Fibroblast of skin of left biceps (primary cell): ENCODE results near the gene IL5RA.

ENCODE experiments used
- DNase-seq, 2 experiments: peaks; one replicate each; pipeline ENCODE4 v3.0.0-alpha.2; 2013; ENCODE audit warnings: low read depth in 2 of 2

Gene IL5RA

GRCh38 chr3:3065876-3066275 is 44.3 kb downstream of the IL5RA start:
- DNase-seq, result peak; percentile 18 to 26

DNA sequence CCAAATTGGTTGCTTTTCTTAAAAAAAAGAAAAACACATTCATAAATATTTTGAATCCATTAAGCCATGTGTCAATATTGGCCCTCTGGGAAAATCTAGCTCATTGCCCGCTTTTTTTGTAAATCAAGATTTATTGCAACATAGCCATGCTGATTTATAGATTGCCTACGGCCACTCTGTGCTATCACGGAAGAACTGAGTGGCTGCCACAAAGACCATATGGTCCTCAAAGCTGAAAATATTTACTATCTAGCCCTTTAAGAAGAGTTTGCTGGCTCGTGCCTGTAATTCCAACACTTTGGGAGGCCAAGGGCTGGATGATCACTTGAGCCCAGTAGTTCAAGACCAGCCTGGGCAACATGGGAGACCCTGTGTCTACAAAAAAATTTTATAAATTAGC is 45.9 kb downstream of the IL5RA start:
- DNase-seq, result no peak

- DNase-seq, result no peak
Observed at GRCh38 chr3:3059645-3060044, 50.5 kb downstream of the IL5RA start.

DNA sequence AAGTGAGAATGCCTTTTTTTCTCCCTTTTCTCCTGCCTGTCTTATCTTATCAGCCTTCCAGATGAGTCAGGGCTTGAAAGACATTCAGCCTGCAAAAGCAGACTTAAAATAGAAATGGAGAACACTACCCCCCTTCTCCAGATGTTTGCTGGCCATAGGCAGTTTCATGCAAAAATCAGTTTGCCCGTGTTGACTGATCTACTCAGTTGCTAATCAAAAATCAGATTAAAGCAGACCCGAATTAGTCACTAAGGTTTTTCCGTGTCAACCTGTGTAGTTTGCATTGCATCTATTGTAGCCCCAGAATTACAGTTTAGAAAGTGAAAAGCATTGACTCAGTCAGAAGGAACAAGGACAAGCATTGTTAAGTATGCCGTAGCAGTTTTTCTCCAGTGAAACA is 56.2 kb downstream of the IL5RA start:
- no peak for DNase-seq

- no peak for DNase-seq
Observed at GRCh38 chr3:3038201-3038991, 71.8 kb downstream of the IL5RA start.

DNA sequence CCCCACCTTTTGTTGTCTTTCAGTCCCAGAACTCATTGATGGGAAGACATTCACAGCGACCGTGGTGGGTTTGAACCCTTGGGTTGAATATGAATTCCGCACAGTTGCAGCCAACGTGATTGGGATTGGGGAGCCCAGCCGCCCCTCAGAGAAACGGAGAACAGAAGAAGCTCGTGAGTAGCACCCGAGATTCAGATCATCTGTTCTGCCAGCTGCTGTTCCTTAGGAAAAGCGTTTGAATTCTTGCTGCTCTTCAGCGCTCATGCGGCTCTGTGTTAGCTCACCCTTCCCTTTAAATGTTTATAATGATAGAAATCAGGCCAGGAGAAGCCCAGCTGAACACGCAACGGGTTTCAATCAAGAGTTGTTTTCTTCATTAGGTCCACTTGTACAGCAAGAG is 73.0 kb downstream of the IL5RA start:
- no peak for DNase-seq

DNA sequence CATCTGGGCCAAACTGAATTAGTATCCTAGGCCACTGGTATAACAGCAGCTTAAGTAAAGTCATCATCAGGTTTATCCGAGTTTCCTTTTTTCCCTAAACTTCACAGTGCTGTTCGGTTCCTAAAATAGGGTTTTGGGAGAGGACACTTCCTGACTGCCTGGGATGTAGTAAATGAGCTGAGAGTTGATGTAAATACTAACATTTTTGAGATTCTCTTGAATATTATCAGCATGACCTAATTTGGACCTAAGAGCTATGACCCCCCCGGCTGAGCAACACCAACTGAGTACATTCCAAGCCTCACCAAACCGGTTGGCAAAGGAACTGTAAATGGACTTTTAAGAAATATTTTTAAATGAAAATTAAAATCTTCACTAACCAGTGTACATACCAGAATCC is 78.8 kb downstream of the IL5RA start:
- DNase-seq, result no peak

DNA sequence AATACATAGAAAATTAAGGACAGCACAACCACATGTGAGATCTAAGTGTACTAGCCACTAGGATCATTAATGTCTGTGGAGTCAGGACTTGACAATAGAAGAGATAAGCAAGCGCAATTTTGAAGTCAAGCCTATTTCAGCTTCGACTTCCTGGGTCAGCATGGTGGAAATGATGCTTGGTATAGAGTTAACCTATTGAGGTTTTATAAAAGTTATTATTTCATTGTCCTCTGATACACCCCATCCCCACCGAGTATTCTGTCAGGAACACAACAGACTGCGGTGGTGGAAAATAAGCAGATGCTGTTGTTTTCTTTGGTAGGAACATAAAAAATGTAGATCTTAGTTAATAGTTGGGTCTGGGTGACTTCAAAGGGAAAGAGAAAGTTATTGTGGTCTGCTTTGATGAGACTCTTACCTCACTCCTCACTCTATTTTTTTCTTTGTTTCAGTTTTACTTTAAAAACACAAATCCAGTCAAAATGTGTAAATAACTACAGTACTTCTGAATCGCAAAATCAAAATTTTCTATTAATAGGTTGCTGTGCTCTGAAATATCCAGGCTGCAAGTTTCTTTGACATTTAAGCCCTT is 82.1 kb downstream of the IL5RA start:
- DNase-seq, result no peak

DNA sequence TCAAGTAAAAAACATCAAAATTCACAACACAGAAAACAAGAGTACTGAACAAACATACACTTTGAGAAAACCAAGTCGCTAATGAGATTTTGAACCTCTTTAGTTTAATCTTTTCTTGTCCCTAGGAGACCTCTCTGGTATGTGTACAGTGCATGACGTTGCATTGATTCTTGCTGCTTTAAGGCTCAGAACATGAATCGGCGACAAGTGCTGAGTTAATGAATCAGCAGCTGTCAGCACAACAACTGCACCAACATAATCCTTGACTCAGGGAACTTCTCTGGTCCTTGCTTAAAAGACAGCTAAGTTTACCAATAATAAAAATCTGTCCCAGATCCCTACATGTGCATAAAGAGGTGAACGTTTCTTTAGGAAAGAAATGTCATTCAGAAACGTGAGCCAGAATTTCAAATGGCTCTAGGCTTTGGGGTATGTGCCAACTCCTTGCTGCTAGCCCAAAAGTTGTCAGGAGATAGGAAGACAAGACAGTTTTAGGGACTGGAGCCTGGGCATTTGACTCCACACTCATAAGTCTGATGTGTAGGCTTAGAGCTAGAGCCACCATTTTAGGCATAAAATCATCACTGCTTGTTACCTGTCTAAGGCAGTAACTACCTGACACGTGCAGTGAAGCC is 86.9 kb downstream of the IL5RA start:
- no peak for DNase-seq

GRCh38 chr3:3020209-3020608 is 90.0 kb downstream of the IL5RA start:
- no peak for DNase-seq
